ENCODE measurements around the gene ASIC4. TPM values are rescaled to one million over a fixed set of nuclear protein-coding genes. Genes with fewer than 3 reads are reported as not detected.

ASIC4 gene
- total RNA-seq, 1 donor from 2014 or later, result not detected

DNA sequence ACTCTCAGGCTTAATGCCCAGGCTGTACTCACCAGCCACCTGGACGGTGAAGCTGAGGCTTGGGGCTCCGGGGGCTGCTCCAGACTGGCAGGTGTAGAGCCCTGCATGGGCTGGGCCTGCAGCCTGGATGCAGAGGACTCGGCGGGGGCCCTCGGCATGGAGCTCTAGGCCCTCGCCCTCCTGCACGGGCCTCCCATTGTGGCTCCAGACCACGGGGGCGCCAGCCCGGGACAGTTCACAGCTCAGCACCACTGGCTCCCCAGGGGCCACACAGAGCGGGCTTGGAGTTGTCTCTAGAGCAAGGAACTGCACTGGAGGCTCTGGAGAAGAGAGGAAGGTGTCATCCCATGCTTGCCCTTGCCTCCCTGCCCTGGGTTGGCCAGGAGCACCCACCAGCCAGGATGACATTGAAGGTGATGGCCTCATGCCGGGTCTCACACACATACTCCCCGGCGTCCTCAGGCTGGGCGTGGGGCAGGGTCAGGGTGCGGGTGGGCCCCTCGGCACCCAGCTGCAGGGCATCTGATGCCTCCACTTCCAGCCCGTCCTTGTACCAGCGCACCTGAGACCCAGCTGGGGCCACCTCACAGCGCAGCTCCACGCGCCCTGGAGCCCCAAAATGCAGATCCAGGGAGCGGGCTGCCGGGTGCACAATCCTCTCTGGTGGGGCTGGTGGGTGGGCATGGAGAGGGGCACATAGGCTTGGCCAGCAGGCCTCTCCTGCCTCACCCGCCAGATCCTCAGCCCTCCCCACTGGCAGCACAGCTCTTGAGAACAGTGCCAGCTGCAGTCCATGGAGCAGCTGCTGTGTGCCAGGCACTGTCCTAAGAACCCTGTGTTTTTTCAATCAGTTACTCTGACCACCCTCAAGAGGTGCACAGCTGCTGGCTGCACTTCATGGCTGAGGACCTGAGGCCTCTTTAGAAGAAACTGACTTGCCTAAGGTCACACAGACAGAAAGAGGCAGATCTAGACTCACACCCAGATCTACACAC lies 43.8 kb downstream of the ASIC4 start:
- Histone ChIP-seq H3K36me3 (ENCODE audit: control insufficient read depth, insufficient read depth, low read length) (no peaks in the 10 kb centered on the region), H3K4me3 (ENCODE audit: low read depth, low read length) (no peak overlapping the region), H3K27me3 (ENCODE audit: control insufficient read depth, insufficient read depth, low read length) (peaks cover 19% of the 10 kb centered on the region)
- TF ChIP-seq, protein P1, sequence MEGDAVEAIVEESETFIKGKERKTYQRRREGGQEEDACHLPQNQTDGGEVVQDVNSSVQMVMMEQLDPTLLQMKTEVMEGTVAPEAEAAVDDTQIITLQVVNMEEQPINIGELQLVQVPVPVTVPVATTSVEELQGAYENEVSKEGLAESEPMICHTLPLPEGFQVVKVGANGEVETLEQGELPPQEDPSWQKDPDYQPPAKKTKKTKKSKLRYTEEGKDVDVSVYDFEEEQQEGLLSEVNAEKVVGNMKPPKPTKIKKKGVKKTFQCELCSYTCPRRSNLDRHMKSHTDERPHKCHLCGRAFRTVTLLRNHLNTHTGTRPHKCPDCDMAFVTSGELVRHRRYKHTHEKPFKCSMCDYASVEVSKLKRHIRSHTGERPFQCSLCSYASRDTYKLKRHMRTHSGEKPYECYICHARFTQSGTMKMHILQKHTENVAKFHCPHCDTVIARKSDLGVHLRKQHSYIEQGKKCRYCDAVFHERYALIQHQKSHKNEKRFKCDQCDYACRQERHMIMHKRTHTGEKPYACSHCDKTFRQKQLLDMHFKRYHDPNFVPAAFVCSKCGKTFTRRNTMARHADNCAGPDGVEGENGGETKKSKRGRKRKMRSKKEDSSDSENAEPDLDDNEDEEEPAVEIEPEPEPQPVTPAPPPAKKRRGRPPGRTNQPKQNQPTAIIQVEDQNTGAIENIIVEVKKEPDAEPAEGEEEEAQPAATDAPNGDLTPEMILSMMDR (IDR thresholded peaks at IDR 0.05; ENCODE audit: insufficient read depth, low read length, poor library complexity, severe bottlenecking), result no peak
- no peak for DNase-seq (ENCODE audit: low read depth)

DNA sequence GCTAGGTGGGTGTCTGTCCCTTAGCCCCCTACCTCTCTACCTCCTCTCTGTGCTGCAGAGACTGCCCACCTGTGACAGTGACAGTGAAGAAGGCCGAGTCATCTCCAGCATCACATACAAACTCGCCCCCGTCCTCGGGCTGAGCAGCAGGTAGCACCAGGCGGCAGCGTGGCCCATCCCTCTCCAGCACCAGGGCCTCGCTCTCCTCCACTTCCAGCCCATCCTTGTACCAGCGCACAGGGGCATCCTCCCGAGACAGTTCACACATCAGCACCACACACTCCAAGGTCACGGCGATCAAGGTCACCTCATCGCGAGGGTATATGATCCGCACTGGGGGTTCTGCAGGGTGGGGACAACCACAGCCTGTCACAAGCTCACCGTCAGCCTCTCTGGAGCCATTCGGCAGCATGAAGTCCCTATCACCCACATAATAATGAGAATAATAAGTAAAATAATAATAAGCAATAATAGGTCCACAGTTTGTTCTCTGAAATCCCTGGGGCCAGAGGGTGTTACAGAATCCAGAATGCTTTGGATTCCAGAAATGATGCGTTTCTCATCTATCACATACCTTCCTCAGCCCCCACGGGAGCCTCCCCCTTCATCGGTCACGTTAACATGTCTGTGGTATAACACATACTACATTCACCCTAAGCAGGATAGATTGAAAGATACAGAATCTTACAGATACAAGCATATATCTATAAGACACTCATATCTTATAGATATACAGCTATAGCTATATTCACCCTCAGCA lies 45.1 kb downstream of the ASIC4 start:
- Histone ChIP-seq H3K4me3 (ENCODE audit: low read depth, low read length) (no peak overlapping the region), H3K36me3 (ENCODE audit: control insufficient read depth, insufficient read depth, low read length) (no peaks in the 10 kb centered on the region), H3K27me3 (ENCODE audit: control insufficient read depth, insufficient read depth, low read length) (peaks cover 13% of the 10 kb centered on the region)
- TF ChIP-seq, protein P1 (IDR thresholded peaks at IDR 0.05; ENCODE audit: insufficient read depth, low read length, poor library complexity, severe bottlenecking), result no peak
- DNase-seq (ENCODE audit: low read depth), result no peak

DNA sequence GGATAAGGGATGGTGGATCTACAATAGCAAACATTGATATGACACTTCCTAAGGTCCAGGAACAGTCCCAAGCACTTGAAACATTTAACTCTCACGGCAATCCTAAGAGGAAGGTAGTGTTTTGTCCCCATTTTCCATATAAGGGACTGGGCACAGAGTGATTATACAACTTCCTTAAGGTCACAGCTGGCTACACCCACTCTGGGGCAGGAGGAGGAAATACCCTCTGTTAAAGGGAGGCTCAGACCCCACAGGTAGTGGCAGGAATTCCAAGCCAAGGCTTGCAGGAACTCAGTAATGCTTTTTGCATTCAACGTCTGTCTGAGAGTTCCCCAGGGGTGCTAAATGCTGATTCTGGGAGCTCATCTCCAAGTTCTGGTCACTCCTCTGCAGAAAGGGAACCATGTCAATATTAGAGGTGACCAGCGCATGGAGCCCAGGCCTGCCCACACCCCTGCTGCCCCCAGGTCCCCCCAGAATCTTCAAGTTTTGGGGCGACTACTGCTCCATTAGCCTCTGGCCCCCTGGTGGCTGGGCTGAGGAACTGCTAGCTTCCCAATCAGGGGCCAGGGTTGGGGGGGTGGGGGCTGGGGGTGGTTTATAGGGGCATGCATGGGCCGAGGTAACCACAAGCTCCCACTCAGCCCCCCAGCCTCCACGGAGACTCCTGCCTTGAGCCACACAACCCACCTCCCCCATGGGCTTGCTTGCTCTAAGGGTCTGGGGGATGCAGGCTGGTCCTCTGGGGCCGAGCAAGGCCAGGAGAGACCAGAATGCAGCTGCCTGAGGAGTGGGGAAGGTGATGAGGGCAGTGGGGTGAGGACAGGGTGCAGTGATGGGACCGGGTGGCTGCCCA lies 46.0 kb downstream of the ASIC4 start:
- Histone ChIP-seq H3K27me3 (ENCODE audit: control insufficient read depth, insufficient read depth, low read length) (peaks cover 13% of the 10 kb centered on the region), H3K4me3 (ENCODE audit: low read depth, low read length) (no peak overlapping the region), H3K36me3 (ENCODE audit: control insufficient read depth, insufficient read depth, low read length) (no peaks in the 10 kb centered on the region)
- DNase-seq (ENCODE audit: low read depth), result no peak
- TF ChIP-seq, protein P1 (IDR thresholded peaks at IDR 0.05; ENCODE audit: insufficient read depth, low read length, poor library complexity, severe bottlenecking), result peak; percentile 74

DNA sequence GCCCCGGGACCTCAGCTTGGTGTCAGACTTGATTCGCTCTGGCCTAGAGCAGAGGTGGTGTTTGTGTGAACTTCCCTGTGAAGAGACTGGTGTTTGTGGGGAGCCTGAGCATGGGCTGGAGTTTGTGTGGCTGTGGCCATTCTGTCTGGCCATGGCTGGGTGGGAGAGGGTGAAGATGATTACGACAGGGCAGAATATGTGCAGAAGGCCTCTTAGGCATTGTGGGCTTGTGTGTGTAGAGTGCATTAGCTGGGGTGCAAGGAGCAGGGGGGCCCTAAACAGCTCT lies 46.6 kb downstream of the ASIC4 start:
- peaks cover 13% of the 10 kb centered on the region for H3K27me3 ChIP-seq (ENCODE audit: control insufficient read depth, insufficient read depth, low read length)

More for the DNA sequence above, 46.6 kb downstream of the ASIC4 start:
- no peak overlapping the region for H3K4me3 ChIP-seq (ENCODE audit: low read depth, low read length)
- DNase-seq (ENCODE audit: low read depth), result no peak
- peaks cover 1% of the 10 kb centered on the region for H3K36me3 ChIP-seq (ENCODE audit: control insufficient read depth, insufficient read depth, low read length)
- TF ChIP-seq, protein P1 (IDR thresholded peaks at IDR 0.05; ENCODE audit: insufficient read depth, low read length, poor library complexity, severe bottlenecking), result no peak

Measured in kidney epithelial cell (primary cell).